ENCODE data around the gene RNF40. TPM values are rescaled to one million over a fixed set of nuclear protein-coding genes. Genes with fewer than 3 reads are reported as not detected.

The RNF40 gene
- total and polyA plus RNA-seq, 2 experiments from 2014 or later = 70.4 to 75.3 TPM

DNA sequence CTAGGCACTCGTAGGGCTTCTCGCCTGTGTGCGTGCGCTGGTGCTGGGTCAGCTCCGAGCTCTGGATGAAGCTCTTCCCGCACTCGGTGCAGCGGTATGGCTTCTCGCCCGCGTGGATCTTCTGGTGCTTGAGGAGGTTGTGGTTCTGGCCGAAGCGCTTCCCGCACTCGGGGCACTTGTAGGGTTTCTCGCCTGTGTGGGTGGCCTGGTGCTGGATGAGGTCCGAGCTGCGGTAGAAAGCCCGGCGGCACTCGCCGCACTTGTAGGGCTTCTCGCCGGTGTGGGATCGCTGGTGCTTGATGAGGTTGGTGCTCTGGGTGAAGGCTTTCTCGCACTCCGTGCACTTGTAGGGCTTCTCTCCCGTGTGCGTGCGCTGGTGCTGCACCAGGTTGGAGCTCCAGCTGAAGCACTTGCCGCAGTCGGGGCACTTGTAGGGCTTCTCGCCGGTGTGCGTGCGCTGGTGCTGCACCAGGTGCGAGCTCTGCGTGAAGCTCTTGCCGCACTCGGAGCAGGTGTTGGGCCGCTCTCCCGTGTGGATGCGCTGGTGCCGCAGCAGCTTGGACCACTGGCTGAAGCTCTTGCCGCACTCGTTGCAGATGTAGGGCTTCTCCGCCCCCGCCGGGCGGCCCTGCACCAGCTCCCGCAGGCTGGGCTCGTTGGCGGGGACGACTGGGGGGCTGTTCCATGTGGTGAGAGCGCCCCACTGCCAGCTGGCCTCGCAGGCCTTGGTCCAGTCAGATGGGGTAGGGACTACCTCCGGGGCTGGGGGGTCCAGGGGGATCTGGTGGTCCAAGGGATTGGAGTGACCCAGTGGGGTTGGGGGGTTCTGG is 21.4 kb downstream of the RNF40 start:
- H3K36me3 ChIP-seq (replicated peaks; ENCODE audit: insufficient read depth, low read depth) = no peaks in the 10 kb centered on the region
- H3K27ac ChIP-seq = no peak overlapping the region
- H3K27me3 ChIP-seq = no peaks in the 10 kb centered on the region
- no peak for DNase-seq (ENCODE audit: low spot score)
- H3K9me2 ChIP-seq (replicated peaks; ENCODE audit: insufficient read depth) = no peaks in the 10 kb centered on the region
- no peak overlapping the region for H3K4me3 ChIP-seq
- H3K9me3 ChIP-seq (ENCODE audit: low read depth) = no peaks in the 10 kb centered on the region
- peaks cover 18% of the 10 kb centered on the region for H3K4me1 ChIP-seq (ENCODE audit: insufficient read depth)
- peaks cover 51% of the 10 kb centered on the region for H3K79me2 ChIP-seq
- H2AFZ ChIP-seq = no peak overlapping the region
- TF ChIP-seq EZH2 (IDR thresholded peaks at IDR 0.05; ENCODE audit: borderline replicate concordance) = no peak
- TF ChIP-seq, protein P1, sequence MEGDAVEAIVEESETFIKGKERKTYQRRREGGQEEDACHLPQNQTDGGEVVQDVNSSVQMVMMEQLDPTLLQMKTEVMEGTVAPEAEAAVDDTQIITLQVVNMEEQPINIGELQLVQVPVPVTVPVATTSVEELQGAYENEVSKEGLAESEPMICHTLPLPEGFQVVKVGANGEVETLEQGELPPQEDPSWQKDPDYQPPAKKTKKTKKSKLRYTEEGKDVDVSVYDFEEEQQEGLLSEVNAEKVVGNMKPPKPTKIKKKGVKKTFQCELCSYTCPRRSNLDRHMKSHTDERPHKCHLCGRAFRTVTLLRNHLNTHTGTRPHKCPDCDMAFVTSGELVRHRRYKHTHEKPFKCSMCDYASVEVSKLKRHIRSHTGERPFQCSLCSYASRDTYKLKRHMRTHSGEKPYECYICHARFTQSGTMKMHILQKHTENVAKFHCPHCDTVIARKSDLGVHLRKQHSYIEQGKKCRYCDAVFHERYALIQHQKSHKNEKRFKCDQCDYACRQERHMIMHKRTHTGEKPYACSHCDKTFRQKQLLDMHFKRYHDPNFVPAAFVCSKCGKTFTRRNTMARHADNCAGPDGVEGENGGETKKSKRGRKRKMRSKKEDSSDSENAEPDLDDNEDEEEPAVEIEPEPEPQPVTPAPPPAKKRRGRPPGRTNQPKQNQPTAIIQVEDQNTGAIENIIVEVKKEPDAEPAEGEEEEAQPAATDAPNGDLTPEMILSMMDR (IDR thresholded peaks at IDR 0.05; ENCODE audit: poor library complexity) = no peak
- no peak for TF ChIP-seq EZH2phosphoT487 (IDR thresholded peaks at IDR 0.05; ENCODE audit: low read depth, severe bottlenecking, unreplicated experiment)
- H3K4me2 ChIP-seq = no peak overlapping the region
- WGBS (ENCODE audit: low lambda C conversion rate, missing lambda C conversion rate) = 97% methylated on average over 46 of the region's 57 CpGs
- H4K20me1 ChIP-seq (ENCODE audit: insufficient read depth, poor library complexity, severe bottlenecking) = peaks cover 6% of the 10 kb centered on the region

GRCh38 chr16:30784215-30784614 is 22.1 kb downstream of the RNF40 start:
- Histone ChIP-seq H3K4me1 (ENCODE audit: insufficient read depth) (peaks cover 20% of the 10 kb centered on the region), H3K27me3 (no peaks in the 10 kb centered on the region), H3K4me3 (no peak overlapping the region), H3K36me3 (replicated peaks; ENCODE audit: insufficient read depth, low read depth) (no peaks in the 10 kb centered on the region), H3K9me2 (replicated peaks; ENCODE audit: insufficient read depth) (no peaks in the 10 kb centered on the region), H3K9me3 (ENCODE audit: low read depth) (no peaks in the 10 kb centered on the region), H3K79me2 (peaks cover 47% of the 10 kb centered on the region), H3K4me2 (no peak overlapping the region), H3K27ac (no peak overlapping the region), H4K20me1 (ENCODE audit: insufficient read depth, poor library complexity, severe bottlenecking) (peaks cover 6% of the 10 kb centered on the region), H2AFZ (no peak overlapping the region)
- TF ChIP-seq EZH2 (IDR thresholded peaks at IDR 0.05; ENCODE audit: borderline replicate concordance) = no peak
- TF ChIP-seq, protein P1 (IDR thresholded peaks at IDR 0.05; ENCODE audit: poor library complexity) = no peak
- TF ChIP-seq EZH2phosphoT487 (IDR thresholded peaks at IDR 0.05; ENCODE audit: low read depth, severe bottlenecking, unreplicated experiment) = no peak
- DNase-seq (ENCODE audit: low spot score) = no peak
- WGBS (ENCODE audit: low lambda C conversion rate, missing lambda C conversion rate) = 96% methylated on average over 11 of the region's 18 CpGs

- peak; percentile 32 for DNase-seq (ENCODE audit: low spot score)
- Histone ChIP-seq H3K36me3 (replicated peaks; ENCODE audit: insufficient read depth, low read depth) (no peaks in the 10 kb centered on the region), H3K79me2 (peaks cover 47% of the 10 kb centered on the region), H3K9me2 (replicated peaks; ENCODE audit: insufficient read depth) (no peaks in the 10 kb centered on the region), H3K27ac (peak overlapping the region; percentile 98), H3K4me3 (peak overlapping the region; percentile 95), H3K9me3 (ENCODE audit: low read depth) (no peaks in the 10 kb centered on the region), H3K4me1 (ENCODE audit: insufficient read depth) (peaks cover 20% of the 10 kb centered on the region), H3K4me2 (peak overlapping the region; percentile 97), H2AFZ (no peak overlapping the region), H3K27me3 (no peaks in the 10 kb centered on the region), H4K20me1 (ENCODE audit: insufficient read depth, poor library complexity, severe bottlenecking) (peaks cover 6% of the 10 kb centered on the region)
- WGBS (ENCODE audit: low lambda C conversion rate, missing lambda C conversion rate) = 86% methylated on average over 7 of the region's 7 CpGs
- TF ChIP-seq EZH2 (IDR thresholded peaks at IDR 0.05; ENCODE audit: borderline replicate concordance) = no peak
- TF ChIP-seq, protein P1 (IDR thresholded peaks at IDR 0.05; ENCODE audit: poor library complexity) = no peak
- TF ChIP-seq EZH2phosphoT487 (IDR thresholded peaks at IDR 0.05; ENCODE audit: low read depth, severe bottlenecking, unreplicated experiment) = no peak
Measured at GRCh38 chr16:30785126-30786106, 23.3 kb downstream of the RNF40 start.
